OCI-LY3 (cell line): ENCODE results near the gene TMEM256.

Source experiments
- EZH2phosphoT487 ChIP-seq: fragments of 200-600 bp; shearing (Covaris generic); IDR thresholded peaks from 2 replicates; pipeline ENCODE4 v1.6.1; 2018; ENCODE audit warnings: antibody characterized with exemption, mixed run types, low read depth
- TF ChIP-seq, protein P1 (sequence below): fragments of 200-600, 300-600 bp; sonication (generic); IDR thresholded peaks from 2 replicates; pipeline ENCODE4 v1.5.1; 2014; ENCODE audit warnings: antibody characterized with exemption, low read length, low read depth

DNA sequence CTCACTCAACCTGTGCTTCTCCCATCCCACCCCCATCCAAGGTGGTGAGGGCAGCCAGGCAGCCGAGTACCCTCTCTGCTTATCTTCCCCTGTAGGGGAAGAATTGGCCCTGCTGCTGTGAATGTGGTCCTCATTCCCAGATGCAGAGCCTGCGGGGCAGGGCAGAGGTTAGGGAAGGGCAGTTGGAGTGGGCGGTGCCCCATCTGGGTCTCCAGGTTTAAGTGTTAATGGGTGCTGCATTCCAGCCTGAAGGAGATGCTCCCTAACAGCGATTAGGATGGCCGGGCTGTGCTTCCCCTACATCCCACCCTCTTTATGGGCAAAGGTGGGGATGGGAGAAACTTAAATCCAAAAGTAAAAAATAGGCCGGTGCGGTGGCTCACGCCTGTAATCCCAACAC, 36.8 kb downstream of the TMEM256 start:
- no peak for TF ChIP-seq EZH2phosphoT487
- TF ChIP-seq, protein P1, sequence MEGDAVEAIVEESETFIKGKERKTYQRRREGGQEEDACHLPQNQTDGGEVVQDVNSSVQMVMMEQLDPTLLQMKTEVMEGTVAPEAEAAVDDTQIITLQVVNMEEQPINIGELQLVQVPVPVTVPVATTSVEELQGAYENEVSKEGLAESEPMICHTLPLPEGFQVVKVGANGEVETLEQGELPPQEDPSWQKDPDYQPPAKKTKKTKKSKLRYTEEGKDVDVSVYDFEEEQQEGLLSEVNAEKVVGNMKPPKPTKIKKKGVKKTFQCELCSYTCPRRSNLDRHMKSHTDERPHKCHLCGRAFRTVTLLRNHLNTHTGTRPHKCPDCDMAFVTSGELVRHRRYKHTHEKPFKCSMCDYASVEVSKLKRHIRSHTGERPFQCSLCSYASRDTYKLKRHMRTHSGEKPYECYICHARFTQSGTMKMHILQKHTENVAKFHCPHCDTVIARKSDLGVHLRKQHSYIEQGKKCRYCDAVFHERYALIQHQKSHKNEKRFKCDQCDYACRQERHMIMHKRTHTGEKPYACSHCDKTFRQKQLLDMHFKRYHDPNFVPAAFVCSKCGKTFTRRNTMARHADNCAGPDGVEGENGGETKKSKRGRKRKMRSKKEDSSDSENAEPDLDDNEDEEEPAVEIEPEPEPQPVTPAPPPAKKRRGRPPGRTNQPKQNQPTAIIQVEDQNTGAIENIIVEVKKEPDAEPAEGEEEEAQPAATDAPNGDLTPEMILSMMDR: no peak
